ENCODE results near the gene ISM1. TPM values are rescaled to one million over a fixed set of nuclear protein-coding genes. Genes with fewer than 3 reads are reported as not detected.

ISM1 gene
- total RNA-seq, 4 donors from 2014 or later = 0.49 to 6.2 (median 2.3) TPM; not detected in 1

DNA sequence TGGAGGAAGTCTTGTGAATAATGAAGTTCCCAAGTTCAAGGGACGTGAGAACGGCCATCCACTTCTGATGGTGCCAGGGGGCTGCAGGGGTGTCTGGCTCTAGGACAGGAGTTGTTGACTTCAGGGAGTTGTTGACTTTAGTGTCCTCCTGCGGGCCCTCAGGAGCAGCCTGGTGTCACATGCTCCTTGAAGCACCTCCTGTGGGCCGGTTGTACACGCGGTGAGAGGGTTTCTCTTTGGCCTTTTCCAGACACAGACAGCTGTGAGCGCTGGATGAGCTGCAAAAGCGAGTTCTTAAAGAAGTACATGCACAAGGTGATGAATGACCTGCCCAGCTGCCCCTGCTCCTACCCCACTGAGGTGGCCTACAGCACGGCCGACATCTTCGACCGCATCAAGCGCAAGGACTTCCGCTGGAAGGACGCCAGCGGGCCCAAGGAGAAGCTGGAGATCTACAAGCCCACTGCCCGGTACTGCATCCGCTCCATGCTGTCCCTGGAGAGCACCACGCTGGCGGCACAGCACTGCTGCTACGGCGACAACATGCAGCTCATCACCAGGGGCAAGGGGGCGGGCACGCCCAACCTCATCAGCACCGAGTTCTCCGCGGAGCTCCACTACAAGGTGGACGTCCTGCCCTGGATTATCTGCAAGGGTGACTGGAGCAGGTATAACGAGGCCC, 77.8 kb downstream of the ISM1 start:
- no peaks in the 10 kb centered on the region for H3K4me1 ChIP-seq
- no peaks in the 10 kb centered on the region for H3K36me3 ChIP-seq
- no peak overlapping the region for H3K27ac ChIP-seq
- DNase-seq = no peak
- no peak overlapping the region for H3K4me3 ChIP-seq
- no peaks in the 10 kb centered on the region for H3K27me3 ChIP-seq
- intact Hi-C loops (cut with DNase I; ENCODE audit: low total_unique reads) = no loop called here
- H3K9me3 ChIP-seq = no peaks in the 10 kb centered on the region
- TF ChIP-seq, protein P1, sequence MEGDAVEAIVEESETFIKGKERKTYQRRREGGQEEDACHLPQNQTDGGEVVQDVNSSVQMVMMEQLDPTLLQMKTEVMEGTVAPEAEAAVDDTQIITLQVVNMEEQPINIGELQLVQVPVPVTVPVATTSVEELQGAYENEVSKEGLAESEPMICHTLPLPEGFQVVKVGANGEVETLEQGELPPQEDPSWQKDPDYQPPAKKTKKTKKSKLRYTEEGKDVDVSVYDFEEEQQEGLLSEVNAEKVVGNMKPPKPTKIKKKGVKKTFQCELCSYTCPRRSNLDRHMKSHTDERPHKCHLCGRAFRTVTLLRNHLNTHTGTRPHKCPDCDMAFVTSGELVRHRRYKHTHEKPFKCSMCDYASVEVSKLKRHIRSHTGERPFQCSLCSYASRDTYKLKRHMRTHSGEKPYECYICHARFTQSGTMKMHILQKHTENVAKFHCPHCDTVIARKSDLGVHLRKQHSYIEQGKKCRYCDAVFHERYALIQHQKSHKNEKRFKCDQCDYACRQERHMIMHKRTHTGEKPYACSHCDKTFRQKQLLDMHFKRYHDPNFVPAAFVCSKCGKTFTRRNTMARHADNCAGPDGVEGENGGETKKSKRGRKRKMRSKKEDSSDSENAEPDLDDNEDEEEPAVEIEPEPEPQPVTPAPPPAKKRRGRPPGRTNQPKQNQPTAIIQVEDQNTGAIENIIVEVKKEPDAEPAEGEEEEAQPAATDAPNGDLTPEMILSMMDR (IDR thresholded peaks at IDR 0.05) = no peak
- TF ChIP-seq POLR2A (IDR thresholded peaks at IDR 0.05) = no peak

DNA sequence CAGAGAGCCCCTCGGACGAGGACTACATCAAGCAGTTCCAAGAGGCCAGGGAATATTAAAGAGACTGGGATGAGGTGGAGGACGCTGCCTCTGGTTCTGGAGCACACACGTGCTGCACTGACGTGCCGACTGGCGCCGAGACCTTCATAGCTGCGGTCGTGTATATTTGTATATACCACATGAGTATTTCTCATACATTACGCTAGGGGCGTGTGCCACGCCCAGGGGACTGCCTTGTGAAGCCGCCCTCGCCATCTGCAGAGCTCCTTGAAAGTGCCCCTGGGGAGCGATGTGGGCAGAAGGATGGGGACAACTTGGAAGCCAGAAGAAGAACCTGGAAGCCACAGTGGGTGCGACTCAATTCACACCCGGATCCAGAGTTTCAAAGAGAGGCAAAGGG, 78.3 kb downstream of the ISM1 start:
- Histone ChIP-seq H3K36me3 (no peaks in the 10 kb centered on the region), H3K4me1 (no peaks in the 10 kb centered on the region), H3K9me3 (no peaks in the 10 kb centered on the region), H3K27me3 (no peaks in the 10 kb centered on the region), H3K27ac (no peak overlapping the region), H3K4me3 (no peak overlapping the region)
- TF ChIP-seq, protein P1 (IDR thresholded peaks at IDR 0.05) = no peak
- no peak for TF ChIP-seq POLR2A (IDR thresholded peaks at IDR 0.05)
- intact Hi-C loops (cut with DNase I; ENCODE audit: low total_unique reads) = no loop called here
- DNase-seq = no peak

DNA sequence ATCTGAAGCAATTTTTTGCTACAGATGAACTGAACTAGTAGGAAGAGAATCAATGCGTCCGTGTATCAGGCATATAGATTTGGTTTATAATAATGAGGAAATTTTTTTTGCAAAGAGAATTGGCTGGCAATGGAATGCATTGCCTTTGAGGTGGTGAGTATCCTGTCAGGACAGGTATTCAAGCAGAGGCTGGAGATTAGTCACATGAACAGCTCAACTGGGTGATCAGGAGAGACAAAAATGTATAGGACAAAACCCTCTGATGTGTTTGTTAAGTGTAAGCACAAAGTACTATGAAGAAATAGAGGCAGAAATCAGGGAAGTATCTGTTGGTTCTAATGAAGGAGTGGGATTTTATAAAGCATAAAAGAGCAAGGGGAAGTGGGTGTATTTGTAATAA, 80.5 kb downstream of the ISM1 start:
- intact Hi-C loops (cut with DNase I; ENCODE audit: low total_unique reads) = no loop called here

DNA sequence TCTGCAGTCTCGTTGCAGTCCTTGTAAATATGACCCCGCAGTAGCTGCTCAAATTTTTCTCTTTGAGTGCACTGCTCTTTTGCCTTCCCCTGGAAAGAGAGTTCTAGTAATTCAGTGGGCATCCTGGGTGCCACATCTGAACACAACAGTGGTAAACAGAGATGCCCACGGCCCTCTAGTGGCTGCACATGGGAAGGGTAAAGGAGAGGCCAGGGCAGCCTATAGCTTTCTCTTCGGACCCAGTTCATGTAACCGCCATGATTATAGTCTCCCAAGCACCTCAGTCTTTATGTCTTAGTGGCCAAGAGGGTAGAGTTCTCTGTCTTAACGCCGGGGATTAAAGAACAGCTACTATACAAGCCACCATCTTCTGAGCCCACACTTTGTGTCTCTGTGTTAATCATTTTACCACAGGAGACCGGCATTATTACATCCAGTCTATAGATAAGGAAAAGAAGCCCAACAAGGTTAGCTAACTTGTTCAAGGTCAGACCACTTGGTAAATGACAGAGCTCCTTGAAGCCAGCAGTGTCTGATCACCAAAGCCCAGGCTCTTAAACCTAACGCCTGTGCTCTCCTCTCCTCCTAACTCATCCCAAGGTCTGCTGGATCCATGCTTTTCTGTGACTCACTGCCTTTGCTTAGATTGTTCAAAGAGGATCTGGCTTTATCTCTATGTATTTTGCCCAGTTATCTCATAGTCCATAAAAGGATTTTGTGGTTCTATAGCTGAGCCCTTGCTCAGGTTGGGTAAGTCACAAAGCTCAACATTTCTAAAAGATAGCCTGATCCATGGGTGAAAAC, 81.8 kb downstream of the ISM1 start:
- DNase-seq = no peak
- H3K36me3 ChIP-seq = no peaks in the 10 kb centered on the region
- intact Hi-C loops (cut with DNase I; ENCODE audit: low total_unique reads) = no loop called here

More for the DNA sequence above, 80.5 kb downstream of the ISM1 start:
- no peak for DNase-seq
- Histone ChIP-seq H3K9me3 (no peaks in the 10 kb centered on the region), H3K4me3 (no peak overlapping the region), H3K4me1 (no peaks in the 10 kb centered on the region), H3K36me3 (no peaks in the 10 kb centered on the region), H3K27ac (no peak overlapping the region), H3K27me3 (no peaks in the 10 kb centered on the region)
- TF ChIP-seq POLR2A (IDR thresholded peaks at IDR 0.05) = no peak
- TF ChIP-seq, protein P1 (IDR thresholded peaks at IDR 0.05) = no peak

More for the DNA sequence above, 81.8 kb downstream of the ISM1 start:
- no peak overlapping the region for H3K4me3 ChIP-seq
- H3K9me3 ChIP-seq = no peaks in the 10 kb centered on the region
- H3K27ac ChIP-seq = no peak overlapping the region
- H3K4me1 ChIP-seq = no peaks in the 10 kb centered on the region
- TF ChIP-seq, protein P1 (IDR thresholded peaks at IDR 0.05) = peak in 1 of 4 experiments; percentile 5
- no peak for TF ChIP-seq POLR2A (IDR thresholded peaks at IDR 0.05)
- no peaks in the 10 kb centered on the region for H3K27me3 ChIP-seq
